Urothelium cell line (cell line): ENCODE measurements around the gene SPATA3.
"Not testable (repeated sequence)": the region's sequence is repeated elsewhere in the genome, so short reads cannot be mapped to it uniquely, and the experiment has no call there.

Experiments
- DNase-seq: peaks from one replicate; pipeline ENCODE4 v3.0.0; 2011; ENCODE audit warnings: low spot score, mixed read lengths
- FAIRE-seq: peaks from 2 replicates; lab custom pipeline; 2011; peaks lifted over from hg19 to GRCh38; lab: Jason Lieb, UNC

The SPATA3 gene

GRCh38 chr2:230990899-230991150 lies 5.1 kb upstream of the SPATA3 start:
- DNase-seq (no peak), FAIRE-seq (no peak)

- FAIRE-seq (no peak), DNase-seq (no peak)
Observed at GRCh38 chr2:230991598-230991997, 4.3 kb upstream of the SPATA3 start.

GRCh38 chr2:230996661-230997060 lies 740 bp downstream of the SPATA3 start:
- DNase-seq (no peak), FAIRE-seq (no peak)

GRCh38 chr2:230998882-230999281 lies 3.0 kb downstream of the SPATA3 start:
- DNase-seq = no peak
- FAIRE-seq = no peak

- DNase-seq = no peak
- FAIRE-seq = no peak
Observed at GRCh38 chr2:230999477-230999876, 3.6 kb downstream of the SPATA3 start.

GRCh38 chr2:231000211-231000904 lies 4.4 kb downstream of the SPATA3 start:
- DNase-seq (no peak), FAIRE-seq (no peak)

- DNase-seq (no peak), FAIRE-seq (no peak)
Observed at GRCh38 chr2:231001036-231001435, 5.1 kb downstream of the SPATA3 start.

- DNase-seq (no peak), FAIRE-seq (no peak)
Observed at GRCh38 chr2:231001921-231002320, 6.0 kb downstream of the SPATA3 start.

GRCh38 chr2:231002641-231003040 lies 6.7 kb downstream of the SPATA3 start:
- FAIRE-seq = no peak
- no peak for DNase-seq

- DNase-seq (no peak), FAIRE-seq (no peak)
Observed at GRCh38 chr2:231003186-231003585, 7.3 kb downstream of the SPATA3 start.

GRCh38 chr2:231004930-231005329 lies 9.0 kb downstream of the SPATA3 start:
- not testable (repeated sequence) for FAIRE-seq, DNase-seq

GRCh38 chr2:231007286-231008098 lies 11.6 kb downstream of the SPATA3 start:
- FAIRE-seq = no peak

GRCh38 chr2:231008131-231008530 lies 12.2 kb downstream of the SPATA3 start:
- DNase-seq (no peak), FAIRE-seq (no peak)

More at GRCh38 chr2:231007286-231008098, 11.6 kb downstream of the SPATA3 start:
- no peak for DNase-seq

GRCh38 chr2:231009236-231009919 lies 13.5 kb downstream of the SPATA3 start:
- DNase-seq (no peak), FAIRE-seq (no peak)

GRCh38 chr2:231010201-231010730 lies 14.3 kb downstream of the SPATA3 start:
- FAIRE-seq (no peak), DNase-seq (no peak)

GRCh38 chr2:231011526-231011925 lies 15.6 kb downstream of the SPATA3 start:
- FAIRE-seq (no peak), DNase-seq (no peak)

GRCh38 chr2:231012463-231012862 lies 16.5 kb downstream of the SPATA3 start:
- DNase-seq (no peak), FAIRE-seq (no peak)

- DNase-seq = no peak
- no peak for FAIRE-seq
Observed at GRCh38 chr2:231013820-231014219, 17.9 kb downstream of the SPATA3 start.

GRCh38 chr2:231015478-231015877 lies 19.6 kb downstream of the SPATA3 start:
- FAIRE-seq = no peak
- DNase-seq = no peak

- FAIRE-seq = no peak
- no peak for DNase-seq
Observed at GRCh38 chr2:231015926-231016325, 20.0 kb downstream of the SPATA3 start.

- FAIRE-seq = no peak
- DNase-seq = no peak
Observed at GRCh38 chr2:231016566-231017230, 20.8 kb downstream of the SPATA3 start.
